DMS114 treated with DMSO at 0.1 percent for 48 hours (cell line): ENCODE data around the gene TSC2.
A peak's percentile ranks its signal among the peaks of the same experiment; 100 is the strongest.

Experiments
- DNase-seq: peaks from one replicate; lab custom pipeline; 2025; ENCODE audit not compliant: unreplicated experiment; lab: John Stamatoyannopoulos, UW

The TSC2 gene

DNA sequence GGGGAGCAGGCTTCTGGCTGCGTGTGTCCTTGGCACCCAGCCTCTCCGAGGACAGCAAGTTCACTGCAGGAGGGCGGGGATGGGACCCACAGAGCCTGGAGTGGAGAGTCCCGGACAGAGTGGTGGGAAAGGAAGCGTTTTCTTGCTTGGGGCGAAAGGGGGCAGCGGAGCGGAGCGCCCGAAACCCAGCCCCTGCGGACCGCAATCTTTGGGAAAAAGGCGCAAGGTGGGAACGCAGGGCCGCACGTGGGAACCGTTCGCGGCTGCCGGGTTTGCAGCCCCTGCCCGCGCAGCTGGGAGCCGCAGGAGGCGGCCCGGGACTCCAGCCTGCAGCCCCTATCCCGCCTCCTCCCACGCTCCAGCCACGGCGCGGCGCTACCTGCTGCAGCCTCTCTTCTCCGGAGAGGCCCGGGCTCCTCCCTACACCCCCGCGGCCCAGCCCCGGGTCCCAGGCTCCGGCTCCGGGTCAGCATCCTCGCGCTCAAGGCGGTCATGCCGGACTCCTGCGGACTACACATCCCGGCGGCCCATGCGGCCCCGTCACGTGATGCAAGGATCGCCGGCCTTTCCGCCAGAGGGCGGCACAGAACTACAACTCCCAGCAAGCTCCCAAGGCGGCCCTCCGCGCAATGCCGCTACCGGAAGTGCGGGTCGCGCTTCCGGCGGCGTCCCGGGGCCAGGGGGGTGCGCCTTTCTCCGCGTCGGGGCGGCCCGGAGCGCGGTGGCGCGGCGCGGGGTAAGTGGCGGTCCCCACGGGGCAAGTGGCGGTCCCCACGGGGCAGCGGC, at the start of gene TSC2, which contains the start of gene NTHL1:
Gene TSC2 (plus strand): TSS at position 656 of the 786 bp plus-strand sequence. CDS start 631 bp downstream, outside the sequence.
Gene NTHL1 (minus strand): TSS at position 505 of the 786 bp plus-strand sequence. CDS start 11 bp downstream, at position 494.
- DNase-seq: peak; percentile 85

DNA sequence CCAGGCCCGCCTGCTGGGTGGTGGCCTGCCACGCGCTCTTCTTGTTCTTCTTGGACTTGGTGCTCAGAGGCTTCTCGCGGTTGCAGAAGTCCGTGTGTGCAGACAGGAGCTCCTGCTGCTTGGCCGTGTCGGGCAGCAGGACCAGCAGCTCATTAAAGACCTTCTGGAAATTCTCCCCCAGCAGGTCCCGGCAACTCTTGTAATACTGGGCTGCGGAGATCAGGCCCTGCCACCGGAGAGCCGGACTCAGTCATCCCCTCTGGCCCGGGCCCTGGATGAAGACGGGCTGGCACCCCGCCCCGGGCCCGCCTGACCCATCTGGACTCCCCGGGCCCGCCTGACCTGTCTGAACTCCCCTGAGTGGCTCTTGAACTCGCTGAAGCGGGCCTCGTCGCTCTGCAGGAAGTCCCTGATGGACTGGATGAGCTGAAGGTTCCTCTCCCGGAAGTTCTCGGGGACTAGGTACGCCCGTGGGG, 49.4 kb upstream of the TSC2 start:
- DNase-seq: no peak

DNA sequence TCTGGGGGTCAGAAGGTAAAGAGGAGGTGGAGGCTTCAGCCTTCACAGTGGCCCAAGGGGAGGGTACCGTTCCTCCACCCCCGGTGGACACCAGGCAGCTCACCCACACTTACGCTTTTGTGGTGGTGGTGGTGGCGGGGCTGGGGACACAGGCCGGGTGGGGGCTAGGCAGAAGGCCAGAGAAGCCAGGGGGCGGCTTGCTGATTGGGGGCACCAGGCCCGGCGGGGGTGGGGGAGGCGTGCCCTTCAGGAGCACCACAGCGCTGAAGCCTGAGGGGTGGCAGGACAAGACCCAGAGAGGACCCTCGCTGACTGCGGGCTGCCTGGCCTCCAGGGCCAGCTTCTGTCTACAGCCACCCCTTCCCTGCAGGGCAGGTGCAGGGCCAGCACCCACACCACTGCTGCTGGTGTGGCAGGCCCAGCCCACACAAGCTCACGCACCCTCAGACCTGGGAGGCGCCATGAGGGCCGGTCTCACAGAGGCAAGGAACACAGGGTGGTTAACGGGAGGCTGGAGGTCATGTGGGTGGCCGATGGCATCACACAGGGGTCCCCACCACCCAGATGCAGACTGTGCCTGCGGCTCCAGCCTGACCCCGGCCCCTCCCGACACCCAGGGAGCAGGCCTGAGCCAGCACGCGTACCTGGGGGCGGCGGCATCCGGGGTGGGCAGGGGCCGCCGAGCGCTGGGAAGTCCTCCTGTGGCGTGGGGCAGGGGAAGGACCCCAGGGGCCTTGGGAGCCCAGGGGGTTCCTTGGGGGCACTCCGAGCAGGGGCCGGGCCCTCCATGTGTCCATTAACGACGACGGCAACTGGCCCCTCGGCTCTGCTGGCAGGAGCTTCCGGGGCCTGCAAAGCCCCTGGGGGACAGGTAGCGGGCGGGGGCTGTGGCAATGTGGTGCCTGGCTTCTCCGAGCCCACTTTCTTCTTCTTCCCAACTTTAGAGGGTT, 48.7 kb upstream of the TSC2 start:
- no peak for DNase-seq

DNA sequence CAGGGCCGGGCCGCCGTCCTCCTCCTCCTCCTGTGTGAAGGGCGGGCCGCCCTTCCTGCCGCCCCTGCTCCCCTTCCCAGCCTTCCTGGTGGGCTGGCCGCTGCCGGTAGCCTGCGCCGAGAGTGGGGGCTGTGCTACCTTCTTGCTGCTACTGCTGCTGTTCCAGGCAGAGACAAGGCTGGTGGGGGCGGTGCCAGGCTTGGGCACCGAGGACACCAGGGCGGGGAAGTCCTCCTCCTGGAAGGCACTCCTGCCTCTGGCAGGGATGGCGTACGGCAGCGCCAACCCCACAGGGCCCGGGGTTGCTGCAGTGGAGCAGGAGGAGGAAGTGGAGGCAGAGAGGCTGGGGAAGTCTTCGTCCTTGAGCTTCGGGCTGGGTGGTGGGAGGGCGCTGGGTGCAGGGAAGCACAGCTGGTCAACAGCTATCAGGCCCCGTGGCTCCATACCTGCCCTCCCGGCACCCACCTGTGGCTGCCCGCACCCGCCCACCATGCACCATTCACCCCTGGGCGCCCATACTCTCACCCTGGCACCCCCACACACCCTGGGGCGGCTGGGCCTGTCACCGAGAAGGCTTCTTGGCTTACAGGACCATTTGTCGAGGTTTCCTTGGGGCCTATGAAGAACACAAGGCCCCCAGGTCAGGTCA, 47.8 kb upstream of the TSC2 start:
- no peak for DNase-seq

DNA sequence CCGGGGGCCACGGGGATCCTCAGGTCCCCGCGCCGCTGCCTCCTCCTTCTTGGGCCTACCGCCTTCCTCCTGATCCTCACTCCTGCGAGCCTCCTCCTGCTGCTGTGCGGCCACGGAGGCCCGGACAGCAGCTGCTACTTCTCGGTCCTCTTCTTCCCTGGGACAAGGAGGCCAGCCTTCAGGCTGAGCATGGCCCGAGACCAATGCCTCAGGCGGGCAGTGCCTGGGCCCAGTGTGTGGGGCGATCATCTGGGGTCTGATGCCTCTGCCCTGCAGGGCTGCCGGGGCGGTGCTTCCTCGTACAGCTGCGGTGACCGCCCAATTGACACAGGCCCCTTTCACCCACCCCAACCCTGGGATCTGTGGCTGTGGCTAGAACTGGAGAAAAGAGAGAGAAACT, 46.8 kb upstream of the TSC2 start:
- DNase-seq: no peak

DNA sequence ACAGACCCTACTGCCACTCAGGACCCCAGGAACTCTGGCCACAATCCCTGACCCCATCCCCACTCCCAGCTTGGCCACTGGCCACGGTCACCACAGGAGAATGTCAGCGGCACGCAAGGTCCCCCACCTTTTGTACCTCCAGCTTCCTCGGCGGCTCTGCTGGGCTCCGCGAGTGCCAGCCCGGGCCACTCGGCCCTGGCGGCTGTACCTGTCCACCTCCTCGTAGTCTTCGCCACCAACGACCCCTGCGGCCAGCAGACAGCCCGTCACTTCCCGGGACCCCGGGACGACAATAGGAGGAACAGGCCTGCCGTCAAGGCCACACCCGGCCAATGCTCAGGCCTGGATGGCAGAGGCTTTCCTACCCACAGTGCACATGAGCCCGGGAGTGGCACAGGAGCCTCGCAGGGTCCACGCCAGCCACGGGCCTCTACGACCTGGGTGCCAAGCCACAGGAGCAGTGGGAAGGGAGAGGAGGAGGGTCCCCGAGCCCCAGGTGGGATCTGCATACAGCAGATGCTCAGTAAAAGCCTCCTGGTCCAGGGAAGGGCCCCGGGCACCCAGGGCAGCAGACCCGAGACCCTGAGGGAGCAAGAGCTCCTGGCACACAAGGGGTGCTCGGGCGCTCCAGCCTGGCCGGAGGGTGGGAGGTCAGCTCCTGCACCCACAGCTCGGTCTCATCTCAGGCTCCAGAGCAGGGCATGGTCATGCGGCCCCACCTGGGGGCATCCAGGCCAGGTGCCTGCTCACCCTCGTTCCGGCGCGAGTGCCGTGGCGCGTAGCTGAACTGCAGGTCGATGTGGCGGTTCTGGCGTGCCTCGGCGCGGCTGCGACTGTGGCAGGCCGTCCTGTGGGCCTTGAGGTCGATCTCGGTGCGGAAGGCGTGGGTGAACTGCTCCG, 46.1 kb upstream of the TSC2 start:
- DNase-seq: no peak

DNA sequence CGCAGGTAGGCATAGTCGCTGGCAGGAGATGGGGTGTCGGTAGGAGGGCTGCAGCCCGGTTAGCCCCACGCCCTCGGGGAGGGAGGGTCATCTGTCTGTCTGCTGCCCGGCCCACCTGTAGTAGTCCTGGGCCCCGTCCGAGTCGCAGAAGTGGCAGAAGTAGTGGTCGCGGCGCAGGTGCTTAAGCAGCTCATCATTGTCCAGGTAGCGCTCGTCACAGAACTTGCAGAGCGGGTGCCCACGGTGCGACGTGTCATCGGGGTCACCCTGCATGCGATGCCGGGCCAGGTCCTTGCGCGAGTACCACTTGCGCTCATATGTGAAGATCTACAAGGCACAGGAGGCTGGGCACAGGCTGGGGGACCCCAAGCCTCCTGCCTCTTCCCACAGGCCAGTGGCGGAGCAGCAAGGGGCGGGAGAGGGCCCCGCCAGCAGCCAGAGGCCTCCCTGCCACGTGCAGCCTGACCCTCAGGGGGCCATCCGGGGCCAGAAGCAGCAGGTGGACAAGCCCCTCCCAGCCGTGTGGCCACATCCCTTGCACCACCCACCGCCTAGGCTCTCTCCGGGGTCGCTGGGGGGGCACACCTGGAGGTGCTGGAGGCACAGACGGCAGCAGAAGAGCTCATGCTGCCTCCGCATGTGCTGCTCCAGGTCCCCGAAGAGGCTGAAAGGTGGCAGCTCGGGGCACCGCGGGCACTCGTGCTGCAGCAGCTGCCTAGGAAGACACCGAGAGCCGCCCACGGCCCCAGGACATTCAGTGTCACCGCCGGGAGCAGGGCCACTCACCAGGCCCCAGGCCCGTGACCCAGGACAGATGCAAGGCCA, 45.2 kb upstream of the TSC2 start:
- DNase-seq: no peak

DNA sequence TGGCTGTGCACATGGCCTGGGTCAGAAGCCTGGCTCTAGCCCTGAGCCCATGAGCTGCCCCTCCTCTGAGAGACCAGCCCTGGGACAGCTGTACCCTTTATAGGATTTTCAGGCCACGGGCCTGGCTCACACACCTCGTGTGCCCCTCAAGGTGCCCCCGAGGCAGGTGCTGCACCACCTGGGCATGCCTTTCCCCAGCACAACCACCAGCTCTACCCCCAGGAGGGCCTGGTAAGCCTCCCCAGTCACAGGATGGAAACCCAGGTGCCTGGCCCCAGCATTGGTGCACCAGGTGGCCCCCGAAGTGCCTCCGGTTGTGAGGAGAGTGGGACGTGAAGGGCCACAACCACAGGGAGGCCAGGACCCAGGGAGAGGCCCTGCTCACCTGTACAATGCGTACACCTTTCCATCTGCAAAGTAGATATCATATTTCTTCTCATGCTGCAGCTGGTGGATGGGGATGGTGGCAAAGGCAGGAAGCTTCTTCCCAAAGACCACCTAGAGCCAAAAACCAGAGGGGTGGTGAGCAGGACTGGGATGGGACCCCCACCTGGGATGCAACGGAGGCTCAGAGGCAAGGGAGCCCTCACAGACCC, 44.5 kb upstream of the TSC2 start:
- no peak for DNase-seq

DNA sequence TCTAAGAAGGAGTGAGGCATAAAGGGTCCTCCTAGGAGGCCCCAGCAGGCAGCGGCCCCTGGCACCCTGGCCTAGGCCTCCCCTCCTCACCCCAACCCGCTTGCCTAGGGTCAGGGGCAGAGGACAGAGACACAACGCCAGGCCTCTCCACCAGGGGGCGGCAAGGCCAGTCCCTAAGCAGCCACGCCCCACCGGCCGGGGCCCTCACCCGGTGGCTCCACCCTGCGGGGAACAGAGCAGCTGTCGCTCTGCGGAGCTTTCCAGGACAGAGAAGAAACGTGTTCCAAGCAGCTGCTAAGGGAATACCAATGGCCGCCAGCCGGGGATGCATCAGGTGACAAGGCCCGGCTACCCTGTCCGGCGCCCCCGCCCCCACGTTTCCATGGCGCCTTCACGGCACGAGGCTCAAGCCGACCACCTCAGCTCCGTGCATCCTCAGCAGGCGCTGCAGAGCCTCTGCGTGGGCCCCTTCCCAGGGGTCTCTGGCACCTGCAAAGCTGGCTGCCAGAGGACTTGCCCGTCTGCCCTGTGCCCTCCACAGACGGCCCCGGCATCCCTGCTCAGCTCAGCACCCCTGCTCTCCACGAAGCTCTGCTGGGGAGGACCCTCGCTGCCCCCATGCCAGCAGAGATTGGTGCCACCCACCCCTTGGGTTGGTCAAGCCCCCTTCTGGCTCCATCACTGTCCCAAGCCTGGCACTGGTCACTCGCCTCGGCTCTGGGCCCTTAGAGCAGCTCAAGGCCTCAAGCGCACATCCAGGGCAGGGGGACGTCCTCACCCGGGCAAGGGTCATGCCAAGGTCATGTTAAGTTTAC, 43.8 kb upstream of the TSC2 start:
- DNase-seq: peak; percentile 59

DNA sequence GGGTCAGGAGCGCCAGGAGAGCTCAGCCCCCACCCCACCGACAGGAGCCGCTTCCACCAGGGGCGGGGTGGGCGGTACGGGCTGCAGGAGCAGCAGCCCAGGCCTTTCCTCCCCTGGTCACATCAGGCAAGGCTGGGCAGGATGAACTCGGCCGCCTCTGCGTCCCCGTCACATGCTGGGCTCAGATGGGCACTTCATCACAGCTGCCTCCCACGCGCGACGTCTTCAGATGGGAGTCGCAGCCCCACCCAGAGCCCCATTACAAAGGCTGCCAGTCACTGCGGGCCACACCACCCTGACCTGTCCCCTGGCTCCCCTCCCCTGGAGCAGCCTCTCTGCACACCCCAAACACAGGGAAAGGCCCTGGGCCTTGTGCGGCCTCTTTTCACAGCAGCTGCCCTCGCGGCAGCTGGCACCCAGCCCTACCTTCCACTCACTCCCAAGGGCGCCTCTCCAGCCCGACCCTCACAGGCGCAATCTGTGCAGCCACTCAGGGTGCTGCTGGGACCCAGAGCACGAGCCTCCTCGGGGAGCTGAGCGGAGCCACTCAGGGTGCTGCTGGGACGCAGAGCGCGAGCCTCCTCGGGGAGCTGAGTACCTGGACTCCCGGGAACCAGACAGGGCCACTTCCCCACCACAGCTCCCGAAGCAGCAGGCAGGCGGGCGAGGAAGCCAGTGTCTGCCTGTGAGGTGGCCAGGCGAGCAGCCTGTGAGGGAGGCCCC, 42.8 kb upstream of the TSC2 start:
- no peak for DNase-seq

DNA sequence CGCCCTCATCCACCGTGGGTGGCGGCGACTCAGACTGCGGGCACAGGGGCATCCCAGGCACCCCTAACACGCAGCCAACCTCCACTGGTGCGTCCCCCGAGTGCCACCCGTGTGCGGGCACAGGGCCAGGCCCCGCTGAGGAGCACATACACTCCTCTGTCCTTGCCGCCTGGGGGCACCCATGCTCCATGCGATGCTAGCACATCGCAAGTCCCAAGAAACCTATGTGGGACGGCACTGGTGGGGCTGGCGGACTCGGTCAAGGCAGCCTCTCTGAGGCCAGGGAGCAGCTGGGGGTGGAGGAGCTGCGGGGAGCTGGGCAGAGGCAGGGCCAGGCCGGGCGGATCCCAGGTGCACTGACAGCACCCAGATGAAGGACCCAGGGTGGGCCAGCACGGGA, 42.1 kb upstream of the TSC2 start:
- no peak for DNase-seq

DNA sequence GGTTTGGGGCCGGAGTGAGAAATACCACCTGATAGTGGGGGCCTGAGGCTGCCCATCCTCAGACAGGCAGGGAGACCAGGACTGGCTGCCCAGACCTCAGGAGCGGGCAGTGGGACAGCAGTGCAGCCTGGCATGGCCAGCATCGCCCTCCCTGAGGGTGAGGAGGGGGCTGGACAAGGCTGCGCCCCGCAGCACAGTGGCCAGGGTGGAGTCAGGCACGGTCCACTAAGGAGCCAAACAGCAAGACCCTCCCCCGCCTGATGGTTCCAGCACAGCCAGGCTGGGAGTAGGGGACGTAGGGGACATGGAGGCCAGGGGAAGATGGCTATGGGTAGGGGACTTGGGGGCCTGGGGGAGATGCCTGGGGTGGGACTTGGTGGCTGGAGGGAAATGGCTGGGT, 41.5 kb upstream of the TSC2 start:
- DNase-seq: no peak

DNA sequence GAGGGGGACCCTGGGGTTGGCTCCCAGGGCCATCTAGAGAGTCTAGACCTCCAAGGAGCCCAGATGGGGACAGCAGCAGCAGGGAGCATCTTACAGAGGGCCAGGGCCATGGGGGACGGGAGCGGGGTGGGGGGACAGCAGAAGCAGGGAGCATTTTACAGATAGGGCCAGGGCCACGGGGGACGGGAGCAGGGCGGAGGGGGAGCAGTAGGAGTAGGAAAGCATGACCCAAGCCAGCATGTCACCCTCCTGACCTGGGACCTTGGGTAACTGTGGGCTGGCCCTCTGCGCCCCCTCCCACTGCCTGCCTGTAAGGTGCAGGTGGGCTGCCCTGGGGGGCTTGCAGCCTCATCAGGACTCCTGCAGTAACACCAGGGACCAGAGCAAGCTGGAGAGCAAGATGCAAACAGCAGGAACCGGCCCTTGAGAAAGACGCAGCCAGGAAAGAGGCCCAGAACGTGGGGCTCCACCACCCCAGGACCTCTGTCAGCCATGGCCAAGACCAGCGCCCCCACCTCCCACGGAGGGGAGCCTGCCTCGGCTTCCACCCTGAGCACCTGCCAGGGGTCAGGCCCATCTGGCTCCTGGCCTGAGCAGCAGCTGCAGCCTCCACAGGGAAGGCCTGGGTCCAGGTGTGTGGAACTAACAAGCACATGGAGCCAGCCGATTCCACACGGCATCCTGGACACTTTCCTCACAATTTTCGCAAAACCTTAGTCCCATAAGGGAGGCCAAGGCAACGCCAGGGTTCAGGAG, 40.5 kb upstream of the TSC2 start:
- DNase-seq: no peak

DNA sequence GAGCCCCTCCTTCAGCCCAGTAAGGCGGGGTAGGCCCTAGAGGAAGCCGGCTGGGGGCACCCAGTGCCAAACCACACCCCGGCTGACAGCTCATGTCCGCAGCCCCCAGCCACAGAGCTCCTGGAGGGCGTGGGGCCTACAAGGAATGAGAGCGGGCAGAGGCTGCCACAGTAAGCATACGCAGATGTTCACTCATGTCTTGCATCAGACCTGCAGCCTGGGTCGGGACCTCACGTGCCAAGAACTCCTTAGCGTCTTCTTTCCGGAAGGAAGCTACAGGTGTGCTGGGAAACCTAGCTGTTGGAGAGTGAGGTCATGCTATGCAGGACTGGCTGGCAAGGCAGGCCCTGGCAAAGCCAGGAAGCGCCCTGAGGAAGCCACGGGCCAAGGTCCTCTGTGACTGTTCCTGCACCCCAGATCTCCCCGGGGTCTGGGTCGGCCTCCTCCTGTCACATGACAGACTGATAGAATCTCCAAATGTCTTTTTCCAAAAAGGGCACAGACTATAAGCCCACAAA, 39.7 kb upstream of the TSC2 start:
- no peak for DNase-seq

DNA sequence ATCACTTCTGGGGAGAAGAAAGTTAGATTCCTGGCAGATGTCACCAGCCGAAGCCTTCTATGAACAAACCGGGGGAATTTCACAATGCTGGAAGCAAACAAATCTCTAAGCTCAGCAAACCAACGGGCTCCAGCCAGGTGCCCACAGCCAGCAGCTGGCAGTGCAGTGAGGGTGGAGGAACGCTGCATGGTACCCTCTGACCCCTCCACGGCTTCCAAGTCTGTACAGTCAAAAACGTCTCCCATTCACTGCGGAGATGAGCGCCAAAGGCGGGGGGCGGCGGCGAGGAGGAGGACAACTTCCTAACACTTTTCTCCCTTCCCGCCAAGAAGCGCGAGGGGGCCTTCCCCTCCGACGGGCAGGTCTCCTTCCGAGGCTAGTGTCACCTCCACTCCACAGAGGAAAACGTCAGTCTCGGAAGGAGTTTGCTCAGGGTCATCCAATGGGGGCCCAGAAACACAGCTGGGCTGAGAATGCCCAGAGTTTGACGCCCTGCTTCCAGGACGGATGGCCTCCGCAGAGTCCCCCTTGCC, 39.1 kb upstream of the TSC2 start:
- DNase-seq: no peak

DNA sequence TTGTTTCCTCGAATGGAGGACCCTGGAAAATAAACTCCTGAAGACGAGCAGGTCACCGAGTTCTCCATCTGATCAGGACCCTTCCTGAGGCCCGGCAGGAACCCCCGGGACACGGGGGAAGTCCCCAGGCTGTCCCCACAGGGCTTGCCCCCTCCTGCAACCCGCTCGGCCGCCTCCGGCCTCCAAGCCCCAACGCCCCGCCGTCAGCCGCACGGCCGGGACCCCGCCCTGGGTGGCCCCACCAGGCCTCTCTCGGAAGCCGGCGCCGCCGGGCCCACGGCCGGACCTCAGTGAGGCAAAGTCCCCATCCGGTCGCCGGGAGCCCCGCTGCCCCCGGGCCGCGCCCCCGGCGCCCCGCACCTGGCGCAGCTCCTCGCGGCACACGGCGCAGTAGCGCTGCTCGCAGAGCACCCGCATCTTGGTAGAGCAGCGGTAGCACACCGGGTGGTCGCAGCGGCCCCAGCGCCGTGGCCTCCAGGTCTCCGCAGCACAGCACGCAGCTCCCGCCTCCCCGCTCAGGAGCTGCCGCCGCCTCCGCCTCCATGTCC, 38.5 kb upstream of the TSC2 start:
- no peak for DNase-seq
